ENCODE results near the gene RHBDD1.

DNA sequence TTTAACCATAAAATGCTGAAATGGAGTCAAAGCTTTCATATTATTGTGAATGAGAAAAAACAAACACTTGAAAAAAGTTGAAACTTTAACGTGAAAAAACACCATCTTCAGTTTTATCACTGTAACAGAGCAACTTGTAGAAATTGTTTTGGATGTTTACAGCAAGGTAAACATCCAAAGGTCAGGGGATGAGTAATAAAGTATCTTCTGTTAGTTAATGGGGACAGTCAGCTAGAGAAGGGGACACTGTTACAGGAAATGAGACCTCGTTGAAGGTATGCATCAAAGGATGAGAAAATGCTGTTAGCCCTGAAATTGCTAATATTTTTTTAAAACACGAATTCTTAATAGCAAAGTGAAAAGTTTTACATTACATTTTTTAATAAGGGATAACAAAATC lies 2.9 kb downstream of the RHBDD1 start:
- TF ChIP-seq POLR2A (IDR thresholded peaks at IDR 0.05) (no peak), EP300 (IDR thresholded peaks at IDR 0.05) (no peak)
- TF ChIP-seq, protein P1, sequence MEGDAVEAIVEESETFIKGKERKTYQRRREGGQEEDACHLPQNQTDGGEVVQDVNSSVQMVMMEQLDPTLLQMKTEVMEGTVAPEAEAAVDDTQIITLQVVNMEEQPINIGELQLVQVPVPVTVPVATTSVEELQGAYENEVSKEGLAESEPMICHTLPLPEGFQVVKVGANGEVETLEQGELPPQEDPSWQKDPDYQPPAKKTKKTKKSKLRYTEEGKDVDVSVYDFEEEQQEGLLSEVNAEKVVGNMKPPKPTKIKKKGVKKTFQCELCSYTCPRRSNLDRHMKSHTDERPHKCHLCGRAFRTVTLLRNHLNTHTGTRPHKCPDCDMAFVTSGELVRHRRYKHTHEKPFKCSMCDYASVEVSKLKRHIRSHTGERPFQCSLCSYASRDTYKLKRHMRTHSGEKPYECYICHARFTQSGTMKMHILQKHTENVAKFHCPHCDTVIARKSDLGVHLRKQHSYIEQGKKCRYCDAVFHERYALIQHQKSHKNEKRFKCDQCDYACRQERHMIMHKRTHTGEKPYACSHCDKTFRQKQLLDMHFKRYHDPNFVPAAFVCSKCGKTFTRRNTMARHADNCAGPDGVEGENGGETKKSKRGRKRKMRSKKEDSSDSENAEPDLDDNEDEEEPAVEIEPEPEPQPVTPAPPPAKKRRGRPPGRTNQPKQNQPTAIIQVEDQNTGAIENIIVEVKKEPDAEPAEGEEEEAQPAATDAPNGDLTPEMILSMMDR (IDR thresholded peaks at IDR 0.05) = no peak
